Measurements from ENCODE around the gene KDELR3. TPM values are rescaled to one million over a fixed set of nuclear protein-coding genes. Genes with fewer than 3 reads are reported as not detected.

The KDELR3 gene
- total RNA-seq, 1 donor from 2014 or later = 3.7 TPM

- no peaks in the 10 kb centered on the region for H3K36me3 Mint-ChIP-seq (ENCODE audit: low read depth, unreplicated experiment)
- H3K4me3 Mint-ChIP-seq (ENCODE audit: unreplicated experiment) = no peak overlapping the region
- H3K27me3 Mint-ChIP-seq (ENCODE audit: unreplicated experiment) = peaks cover 9% of the 10 kb centered on the region
- DNase-seq (ENCODE audit: low spot score) = no peak
- peaks cover 6% of the 10 kb centered on the region for H3K4me1 Mint-ChIP-seq (ENCODE audit: unreplicated experiment)
- no peak overlapping the region for H3K27ac Mint-ChIP-seq (ENCODE audit: unreplicated experiment)
- no peaks in the 10 kb centered on the region for H3K9me3 Mint-ChIP-seq (ENCODE audit: unreplicated experiment)
- TF ChIP-seq CTCF (IDR thresholded peaks at IDR 0.05; ENCODE audit: unreplicated experiment) = no peak
Measured at GRCh38 chr22:38471237-38471636, 3.3 kb downstream of the KDELR3 start.

- no peak overlapping the region for H3K27ac Mint-ChIP-seq (ENCODE audit: unreplicated experiment)
Measured at GRCh38 chr22:38474003-38474607, 6.2 kb downstream of the KDELR3 start.

GRCh38 chr22:38477585-38477984 lies 9.7 kb downstream of the KDELR3 start:
- H3K4me3 Mint-ChIP-seq (ENCODE audit: unreplicated experiment) = no peak overlapping the region
- DNase-seq (ENCODE audit: low spot score) = no peak
- H3K27me3 Mint-ChIP-seq (ENCODE audit: unreplicated experiment) = no peaks in the 10 kb centered on the region
- H3K9me3 Mint-ChIP-seq (ENCODE audit: unreplicated experiment) = no peaks in the 10 kb centered on the region
- no peak for TF ChIP-seq CTCF (IDR thresholded peaks at IDR 0.05; ENCODE audit: unreplicated experiment)
- peaks cover 11% of the 10 kb centered on the region for H3K36me3 Mint-ChIP-seq (ENCODE audit: low read depth, unreplicated experiment)
- no peaks in the 10 kb centered on the region for H3K4me1 Mint-ChIP-seq (ENCODE audit: unreplicated experiment)
- no peak overlapping the region for H3K27ac Mint-ChIP-seq (ENCODE audit: unreplicated experiment)

More at GRCh38 chr22:38474003-38474607, 6.2 kb downstream of the KDELR3 start:
- no peak overlapping the region for H3K4me3 Mint-ChIP-seq (ENCODE audit: unreplicated experiment)
- H3K4me1 Mint-ChIP-seq (ENCODE audit: unreplicated experiment) = no peaks in the 10 kb centered on the region
- H3K36me3 Mint-ChIP-seq (ENCODE audit: low read depth, unreplicated experiment) = no peaks in the 10 kb centered on the region
- no peak for TF ChIP-seq CTCF (IDR thresholded peaks at IDR 0.05; ENCODE audit: unreplicated experiment)
- DNase-seq (ENCODE audit: low spot score) = no peak
- H3K27me3 Mint-ChIP-seq (ENCODE audit: unreplicated experiment) = peaks cover 2% of the 10 kb centered on the region
- no peaks in the 10 kb centered on the region for H3K9me3 Mint-ChIP-seq (ENCODE audit: unreplicated experiment)

GRCh38 chr22:38479096-38479837 lies 11.4 kb downstream of the KDELR3 start:
- H3K27ac Mint-ChIP-seq (ENCODE audit: unreplicated experiment) = no peak overlapping the region
- H3K4me3 Mint-ChIP-seq (ENCODE audit: unreplicated experiment) = no peak overlapping the region
- no peaks in the 10 kb centered on the region for H3K9me3 Mint-ChIP-seq (ENCODE audit: unreplicated experiment)
- DNase-seq (ENCODE audit: low spot score) = no peak
- peaks cover 27% of the 10 kb centered on the region for H3K36me3 Mint-ChIP-seq (ENCODE audit: low read depth, unreplicated experiment)
- no peaks in the 10 kb centered on the region for H3K4me1 Mint-ChIP-seq (ENCODE audit: unreplicated experiment)
- TF ChIP-seq CTCF (IDR thresholded peaks at IDR 0.05; ENCODE audit: unreplicated experiment) = no peak
- H3K27me3 Mint-ChIP-seq (ENCODE audit: unreplicated experiment) = no peaks in the 10 kb centered on the region
